Trophoblast cell (in vitro differentiated cells and primary cell): Measurements from ENCODE around the gene PGBD2. TPM values are rescaled to one million over a fixed set of nuclear protein-coding genes. Genes with fewer than 3 reads are reported as not detected.

Experiments
- DNase-seq, 2 donors: peaks; one replicate each; pipeline ENCODE4 v3.0.0-alpha.2; 2016
- H2AFZ ChIP-seq: 2 replicates; pipeline ENCODE4 v1.6.1; 2013; ENCODE audit warnings: low read length, moderate library complexity, mild to moderate bottlenecking; ENCODE audit not compliant: insufficient read depth, poor library complexity
- H2AK5ac ChIP-seq: 2 replicates; pipeline ENCODE4 v1.6.1; 2013; ENCODE audit warnings: mild to moderate bottlenecking, low read length
- H2BK120ac ChIP-seq: 2 replicates; pipeline ENCODE4 v1.6.1; 2013; ENCODE audit warnings: low read length, mild to moderate bottlenecking, moderate library complexity; ENCODE audit not compliant: insufficient read depth, poor library complexity
- H2BK12ac ChIP-seq: 2 replicates; pipeline ENCODE4 v1.6.1; 2013; ENCODE audit warnings: mild to moderate bottlenecking, low read length, moderate library complexity
- H2BK5ac ChIP-seq: 2 replicates; pipeline ENCODE4 v1.6.1; 2013; ENCODE audit warnings: low read length, low read depth, moderate library complexity, mild to moderate bottlenecking; ENCODE audit not compliant: poor library complexity
- H3K14ac ChIP-seq: 2 replicates; pipeline ENCODE4 v1.6.1; 2013; ENCODE audit warnings: mild to moderate bottlenecking, low read length
- H3K18ac ChIP-seq: 2 replicates; pipeline ENCODE4 v1.6.1; 2013; ENCODE audit warnings: mild to moderate bottlenecking, low read length
- H3K23ac ChIP-seq: 2 replicates; pipeline ENCODE4 v1.6.1; 2013; ENCODE audit warnings: low read length
- H3K27ac ChIP-seq: 2 replicates; pipeline ENCODE4 v1.5.1; 2013; ENCODE audit warnings: low read depth, mild to moderate bottlenecking, inconsistent platforms, low read length, moderate library complexity
- H3K27me3 ChIP-seq: 2 replicates; pipeline ENCODE4 v1.6.1; 2013; ENCODE audit warnings: inconsistent platforms, mild to moderate bottlenecking, low read length, moderate library complexity; ENCODE audit not compliant: insufficient read depth
- H3K36me3 ChIP-seq, 2 experiments: 1 replicate in 1 of 2; 2 replicates in 1 of 2; pipeline ENCODE4 v1.6.1; 2013; ENCODE audit warnings: low read length in 2 of 2, mild to moderate bottlenecking in 2 of 2, moderate library complexity in 1 of 2; ENCODE audit not compliant: insufficient read depth in 2 of 2, control insufficient read depth in 1 of 2
- H3K4ac ChIP-seq: 2 replicates; pipeline ENCODE4 v1.6.1; 2013; ENCODE audit warnings: low read depth, mild to moderate bottlenecking, low read length, moderate library complexity
- H3K4me1 ChIP-seq, 2 experiments: 1 replicate in 1 of 2; 2 replicates in 1 of 2; pipeline ENCODE4 v1.6.1; 2013; ENCODE audit warnings: low read length in 2 of 2, mild to moderate bottlenecking in 2 of 2, moderate library complexity in 1 of 2; ENCODE audit not compliant: insufficient read depth in 2 of 2, control insufficient read depth in 1 of 2
- H3K4me2 ChIP-seq: 2 replicates; pipeline ENCODE4 v1.6.1; 2013; ENCODE audit warnings: inconsistent platforms, mild to moderate bottlenecking, low read length, moderate library complexity
- H3K4me3 ChIP-seq: 2 replicates; pipeline ENCODE4 v1.5.1; 2013; ENCODE audit warnings: mild to moderate bottlenecking, low read depth, low read length, inconsistent platforms
- H3K79me1 ChIP-seq: one replicate; pipeline ENCODE4 v1.6.1; 2013; ENCODE audit warnings: low read length
- H3K79me2 ChIP-seq: 2 replicates; pipeline ENCODE4 v1.6.1; 2013; ENCODE audit warnings: low read length, mild to moderate bottlenecking; ENCODE audit not compliant: control insufficient read depth, insufficient read depth, poor library complexity
- H3K9ac ChIP-seq: 2 replicates; pipeline ENCODE4 v1.6.1; 2013; ENCODE audit warnings: mild to moderate bottlenecking, low read length
- H3K9me3 ChIP-seq: 2 replicates; pipeline ENCODE4 v1.6.1; 2013; ENCODE audit warnings: low read depth, mild to moderate bottlenecking, control low read depth, inconsistent platforms, low read length; ENCODE audit not compliant: insufficient read depth
- H4K12ac ChIP-seq: 2 replicates; pipeline ENCODE4 v1.6.1; 2013; ENCODE audit warnings: low read depth, mild to moderate bottlenecking, low read length, moderate library complexity
- H4K8ac ChIP-seq: 2 replicates; pipeline ENCODE4 v1.6.1; 2013; ENCODE audit warnings: low read depth, mild to moderate bottlenecking, low read length, moderate library complexity
- H4K91ac ChIP-seq: one replicate; pipeline ENCODE4 v1.6.1; 2013; ENCODE audit warnings: low read depth, mild to moderate bottlenecking, low read length, moderate library complexity
- WGBS: extraction: QIAGEN DNeasy Blood & Tissue Kit; methylation state at CpG from one replicate; pipeline ENCODE4 v1.1.7; 2013; ENCODE audit warnings: missing lambda C conversion rate; ENCODE audit not compliant: insufficient read length, insufficient coverage; ENCODE audit errors: extremely low coverage; 5-methylcytosine and 5-hydroxymethylcytosine counted together
- polyA plus RNA-seq: library from polyadenylated mRNA; stranded (reverse); fragments of 200-250 nt; gene quantifications from 2 replicates; pipeline ENCODE4 v1.2.3, GENCODE V29; 2013

PGBD2 gene, protein sequence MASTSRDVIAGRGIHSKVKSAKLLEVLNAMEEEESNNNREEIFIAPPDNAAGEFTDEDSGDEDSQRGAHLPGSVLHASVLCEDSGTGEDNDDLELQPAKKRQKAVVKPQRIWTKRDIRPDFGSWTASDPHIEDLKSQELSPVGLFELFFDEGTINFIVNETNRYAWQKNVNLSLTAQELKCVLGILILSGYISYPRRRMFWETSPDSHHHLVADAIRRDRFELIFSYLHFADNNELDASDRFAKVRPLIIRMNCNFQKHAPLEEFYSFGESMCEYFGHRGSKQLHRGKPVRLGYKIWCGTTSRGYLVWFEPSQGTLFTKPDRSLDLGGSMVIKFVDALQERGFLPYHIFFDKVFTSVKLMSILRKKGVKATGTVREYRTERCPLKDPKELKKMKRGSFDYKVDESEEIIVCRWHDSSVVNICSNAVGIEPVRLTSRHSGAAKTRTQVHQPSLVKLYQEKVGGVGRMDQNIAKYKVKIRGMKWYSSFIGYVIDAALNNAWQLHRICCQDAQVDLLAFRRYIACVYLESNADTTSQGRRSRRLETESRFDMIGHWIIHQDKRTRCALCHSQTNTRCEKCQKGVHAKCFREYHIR
- polyA plus RNA-seq, result 4.0 and 4.3 TPM in 2 replicates

DNA sequence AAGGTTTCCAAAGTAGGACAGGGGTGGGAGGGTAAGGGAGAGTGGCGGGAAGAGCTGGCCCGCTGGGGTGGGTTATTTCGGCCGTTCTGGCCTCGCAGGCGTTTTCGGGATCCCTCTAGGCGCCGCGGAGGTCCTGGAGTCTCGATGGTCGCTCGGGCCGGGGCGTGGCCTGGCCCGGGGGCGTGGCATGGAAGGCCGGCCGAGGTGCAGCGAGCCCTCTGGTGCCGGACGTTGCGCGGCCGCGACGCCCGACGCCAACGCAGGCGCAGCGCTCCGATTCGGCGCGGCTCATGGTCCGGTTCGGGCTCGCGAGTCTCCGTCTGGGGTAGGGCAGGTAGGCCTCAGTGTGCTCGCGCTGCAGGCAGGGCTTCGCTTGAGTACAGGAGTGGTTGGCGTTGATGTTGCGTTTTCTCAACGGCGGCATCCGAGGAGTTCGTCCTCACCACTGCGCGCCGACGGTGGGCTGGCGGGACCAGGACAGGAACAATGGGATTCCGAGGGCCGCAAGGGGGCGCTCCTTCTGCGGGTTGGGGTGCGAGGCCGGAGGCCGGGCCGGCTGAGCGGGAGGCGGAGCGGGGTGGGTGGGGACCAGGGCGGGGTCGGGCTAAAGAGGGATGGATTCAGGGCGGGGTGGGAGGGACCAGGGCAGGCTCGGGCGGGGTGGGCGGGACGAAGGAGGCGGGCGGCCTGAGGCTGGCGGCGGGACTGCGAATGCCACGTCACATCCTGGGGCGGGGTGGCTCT lies at the start of gene PGBD2:
Gene PGBD2 (plus strand): TSS at position 227 of the 744 bp plus-strand sequence. CDS start 7,628 bp downstream, outside the sequence.
- no peaks in the 10 kb centered on the region for H3K9me3 ChIP-seq
- H2AK5ac ChIP-seq, result peak within 1 kb of the TSS; percentile 26
- peak within 1 kb of the TSS; percentile 77 for H2AFZ ChIP-seq
- H4K91ac ChIP-seq, result peak within 1 kb of the TSS; percentile 59
- no peak within 1 kb of the TSS for H2BK12ac ChIP-seq
- H3K27ac ChIP-seq, result peak within 1 kb of the TSS; percentile 82
- peak within 1 kb of the TSS; percentile 74 for H4K12ac ChIP-seq
- H3K27me3 ChIP-seq, result no peaks in the 10 kb centered on the region
- peaks cover 3 to 7% of the 10 kb centered on the region in 2 experiments for H3K4me1 ChIP-seq
- peak; percentile 91 to 93 for DNase-seq
- H3K14ac ChIP-seq, result peak within 1 kb of the TSS; percentile 90
- peak within 1 kb of the TSS; percentile 52 for H3K4ac ChIP-seq
- H3K23ac ChIP-seq, result no peak within 1 kb of the TSS
- peak within 1 kb of the TSS; percentile 76 for H3K18ac ChIP-seq
- peak within 1 kb of the TSS; percentile 96 for H3K9ac ChIP-seq
- peaks cover 12% of the 10 kb centered on the region for H3K79me1 ChIP-seq
- H3K4me2 ChIP-seq, result peak within 1 kb of the TSS; percentile 87
- peaks cover 2 to 3% of the 10 kb centered on the region in 2 experiments for H3K36me3 ChIP-seq
- H2BK5ac ChIP-seq, result peak within 1 kb of the TSS; percentile 72
- peak within 1 kb of the TSS; percentile 78 for H4K8ac ChIP-seq
- H3K79me2 ChIP-seq, result peaks cover 6% of the 10 kb centered on the region
- WGBS, result no CpG with 5 or more reads among the region's 80 CpGs
- peak within 1 kb of the TSS; percentile 60 for H2BK120ac ChIP-seq
- peak within 1 kb of the TSS; percentile 90 for H3K4me3 ChIP-seq

- H3K79me2 ChIP-seq, result peaks cover 13% of the 10 kb centered on the region
- peak overlapping the region; percentile 78 for H3K27ac ChIP-seq
- H3K18ac ChIP-seq, result peak overlapping the region; percentile 85
- H3K9ac ChIP-seq, result no peak overlapping the region
- DNase-seq, result no peak
- no peaks in the 10 kb centered on the region for H3K27me3 ChIP-seq
- no peak overlapping the region for H3K23ac ChIP-seq
- no CpG with 5 or more reads among the region's 7 CpGs for WGBS
- H3K36me3 ChIP-seq, result peaks cover 18 to 21% of the 10 kb centered on the region in 2 experiments
- H2BK5ac ChIP-seq, result no peak overlapping the region
- peak overlapping the region; percentile 95 for H3K4me2 ChIP-seq
- no peak overlapping the region for H3K4me3 ChIP-seq
- H2BK12ac ChIP-seq, result peak overlapping the region; percentile 80
- peaks cover 10 to 11% of the 10 kb centered on the region in 2 experiments for H3K4me1 ChIP-seq
- H4K12ac ChIP-seq, result no peak overlapping the region
- H4K91ac ChIP-seq, result peak overlapping the region; percentile 91
- peak overlapping the region; percentile 91 for H3K14ac ChIP-seq
- peak overlapping the region; percentile 82 for H3K4ac ChIP-seq
- peaks cover 17% of the 10 kb centered on the region for H3K79me1 ChIP-seq
- peak overlapping the region; percentile 90 for H4K8ac ChIP-seq
- H2AFZ ChIP-seq, result peak overlapping the region; percentile 73
- H3K9me3 ChIP-seq, result peaks cover 2% of the 10 kb centered on the region
- H2AK5ac ChIP-seq, result peak overlapping the region; percentile 85
- no peak overlapping the region for H2BK120ac ChIP-seq
These were observed 48.8 kb upstream of the PGBD2 start for GRCh38 chr1:248857201-248857600.

DNA sequence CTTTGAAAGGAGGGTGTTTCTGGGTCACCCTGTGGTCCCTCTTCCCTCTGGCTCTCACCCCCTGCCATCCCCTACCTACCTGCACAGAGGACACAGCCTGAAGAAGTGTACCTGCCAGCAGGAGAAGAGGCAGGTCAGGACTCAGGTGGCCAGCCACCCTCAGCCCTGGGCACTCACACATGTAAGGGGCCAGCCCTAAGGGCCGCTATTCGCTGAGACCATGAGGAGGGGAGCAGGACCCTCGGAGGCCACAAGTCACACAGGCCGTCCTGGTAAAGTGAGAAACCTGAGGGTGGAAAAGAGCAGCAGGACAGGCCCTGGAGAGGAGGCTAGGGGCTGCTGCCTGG lies 48.3 kb upstream of the PGBD2 start:
- H3K79me1 ChIP-seq, result peaks cover 17% of the 10 kb centered on the region
- no peaks in the 10 kb centered on the region for H3K27me3 ChIP-seq
- peak overlapping the region; percentile 77 for H2BK5ac ChIP-seq
- peaks cover 13% of the 10 kb centered on the region for H3K79me2 ChIP-seq
- H2BK12ac ChIP-seq, result peak overlapping the region; percentile 80
- H3K4me3 ChIP-seq, result peak overlapping the region; percentile 73
- H3K14ac ChIP-seq, result peak overlapping the region; percentile 91
- H3K18ac ChIP-seq, result peak overlapping the region; percentile 85
- H3K4ac ChIP-seq, result peak overlapping the region; percentile 82
- peaks cover 13% of the 10 kb centered on the region in 2 experiments for H3K4me1 ChIP-seq
- H3K27ac ChIP-seq, result peak overlapping the region; percentile 78
- no peak for DNase-seq
- H4K91ac ChIP-seq, result peak overlapping the region; percentile 91
- peaks cover 18 to 21% of the 10 kb centered on the region in 2 experiments for H3K36me3 ChIP-seq
- H2BK120ac ChIP-seq, result peak overlapping the region; percentile 45
- peaks cover 2% of the 10 kb centered on the region for H3K9me3 ChIP-seq
- peak overlapping the region; percentile 85 for H2AK5ac ChIP-seq
- peak overlapping the region; percentile 90 for H4K8ac ChIP-seq
- no peak overlapping the region for H3K23ac ChIP-seq
- peak overlapping the region; percentile 95 for H3K4me2 ChIP-seq
- H2AFZ ChIP-seq, result peak overlapping the region; percentile 73
- H3K9ac ChIP-seq, result peak overlapping the region; percentile 57
- peak overlapping the region; percentile 43 for H4K12ac ChIP-seq
- no CpG with 5 or more reads among the region's 4 CpGs for WGBS
